DMS53 (cell line): ENCODE results near the gene PROK2.

Source experiments
- DNase-seq: peaks from one replicate; lab custom pipeline; 2025; lab: John Stamatoyannopoulos, UW

The PROK2 gene

GRCh38 chr3:71734881-71735280 lies 50.1 kb downstream of the PROK2 start:
- DNase-seq: no peak

- no peak for DNase-seq
Observed at GRCh38 chr3:71733319-71733718, 51.6 kb downstream of the PROK2 start.

DNA sequence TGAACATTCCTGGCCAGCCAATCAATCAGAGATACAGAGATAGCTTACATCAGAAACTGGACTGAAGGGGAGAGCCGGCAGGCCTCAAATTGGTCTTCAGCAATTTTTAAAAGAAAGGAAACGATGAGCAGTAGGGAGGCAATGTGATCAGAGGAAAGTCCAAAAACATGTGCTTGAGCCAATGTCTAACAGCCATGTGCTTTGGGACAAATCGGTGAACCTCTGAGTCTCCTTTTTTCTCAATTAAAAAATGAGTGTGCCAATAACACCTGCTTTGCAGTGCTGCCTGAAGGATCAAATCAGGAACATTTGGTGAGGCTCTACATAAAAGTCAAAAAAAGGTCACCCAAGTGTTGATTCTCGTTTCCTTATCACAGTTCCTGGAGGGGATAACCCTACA lies 52.3 kb downstream of the PROK2 start:
- DNase-seq: no peak

DNA sequence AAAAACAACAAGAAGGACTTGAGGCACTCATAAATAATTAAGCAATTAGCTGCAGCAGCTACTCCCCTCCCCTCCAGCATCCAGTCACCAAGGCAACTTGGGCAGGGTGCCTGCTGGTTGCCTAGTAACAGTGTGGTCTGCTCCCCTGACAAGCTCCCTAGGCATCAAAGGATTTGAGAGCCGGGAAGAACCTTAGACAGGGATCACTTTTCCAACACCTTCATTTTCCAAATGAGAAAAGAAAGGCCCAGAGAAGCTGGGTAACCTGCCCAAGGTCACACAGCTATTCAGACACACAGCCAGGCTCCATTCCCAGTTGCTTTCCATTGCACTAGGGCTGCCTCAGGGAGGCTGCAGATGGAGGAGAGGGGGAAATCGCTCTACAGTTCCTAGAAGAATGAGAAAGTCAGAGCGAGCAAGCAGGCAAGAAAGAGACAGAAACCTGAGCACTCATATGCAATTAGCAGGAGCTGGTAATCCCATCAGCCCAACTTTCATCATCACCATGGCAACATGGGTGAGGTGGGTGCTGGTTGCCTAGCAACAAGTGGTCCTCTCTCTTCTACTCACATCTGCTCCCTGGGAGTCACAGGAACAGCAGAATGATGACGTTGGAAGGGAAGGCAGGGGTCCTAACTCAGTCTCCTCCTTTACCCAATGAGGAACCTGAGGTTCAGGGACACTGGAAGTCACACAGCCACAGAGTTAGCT lies 56.2 kb downstream of the PROK2 start:
- DNase-seq: peak; percentile 22

DNA sequence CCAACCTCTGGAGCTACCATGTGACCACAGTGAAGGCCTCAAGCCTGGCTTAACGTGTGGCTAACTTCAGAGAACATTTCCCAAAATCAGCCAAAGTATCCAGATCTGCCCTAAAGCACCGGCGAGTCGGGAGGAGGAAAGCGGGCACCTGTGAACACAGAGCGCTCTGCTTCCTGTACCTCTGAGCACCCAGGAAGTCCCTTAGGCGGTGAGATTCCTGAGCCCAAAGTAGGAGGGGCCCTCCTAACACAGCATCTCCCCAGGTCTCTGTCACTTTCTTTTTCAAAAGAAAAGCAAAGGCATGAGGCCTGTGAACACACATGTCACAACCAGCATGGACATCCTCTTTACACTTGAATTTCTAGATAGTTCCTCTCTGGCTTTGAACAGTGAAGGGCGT lies 58.8 kb downstream of the PROK2 start:
- DNase-seq: no peak

GRCh38 chr3:71725271-71725991 lies 59.5 kb downstream of the PROK2 start, which contains the start of gene EIF4E3:
TSS of gene EIF4E3 (minus strand) at chr3:71725402. CDS start at chr3:71725367, 35 bp downstream.
- peak; percentile 45 for DNase-seq

DNA sequence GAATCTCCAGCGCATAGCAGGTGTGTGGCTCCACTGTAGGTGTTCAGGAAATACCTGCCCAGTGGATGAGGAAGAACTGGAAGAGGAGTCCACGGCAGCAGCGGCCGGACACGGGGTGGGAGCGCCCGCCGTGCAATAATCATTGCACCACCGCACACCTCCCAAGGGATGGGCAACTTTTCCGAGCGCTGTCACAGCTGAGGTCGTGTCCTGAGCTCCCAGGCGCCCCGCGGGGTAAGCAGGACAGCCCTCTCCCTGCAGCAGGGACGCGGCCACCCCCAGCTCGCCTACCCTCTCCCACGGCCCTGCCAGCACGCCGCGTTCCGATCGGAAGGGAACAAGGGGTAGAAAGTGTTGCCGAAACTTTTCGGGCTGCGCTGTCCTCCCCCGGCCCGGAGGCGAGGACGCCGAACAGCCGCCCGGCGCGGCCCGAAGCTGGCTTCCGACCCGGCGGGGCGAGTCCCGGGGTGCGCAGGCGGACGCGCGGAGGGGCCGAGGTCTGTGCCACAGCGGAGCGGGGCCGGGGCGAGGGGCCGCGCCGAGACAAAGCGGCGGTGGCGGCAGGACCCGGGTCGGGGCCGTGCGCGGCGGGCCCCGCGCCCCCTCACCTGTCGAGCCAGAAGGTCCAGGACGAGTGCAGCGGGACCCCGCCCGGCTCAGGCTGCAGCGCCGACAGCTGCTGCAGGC lies 60.2 kb downstream of the PROK2 start:
- DNase-seq: peak; percentile 43

DNA sequence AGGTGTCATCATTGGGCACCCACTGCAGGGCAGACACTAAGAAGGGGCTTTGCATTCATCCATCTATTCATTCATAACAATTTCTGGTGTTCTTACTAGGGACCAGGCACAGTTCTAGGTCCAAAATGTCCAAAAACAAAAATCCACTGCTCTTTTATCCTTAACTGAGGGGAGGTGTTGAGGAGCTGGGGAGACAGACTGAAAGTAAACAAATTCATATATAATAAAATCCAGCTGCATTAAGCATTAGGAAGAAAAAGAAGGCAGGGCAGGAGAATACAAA lies 60.8 kb downstream of the PROK2 start:
- no peak for DNase-seq

GRCh38 chr3:71723452-71724170 lies 61.3 kb downstream of the PROK2 start:
- no peak for DNase-seq

- DNase-seq: no peak
Observed at GRCh38 chr3:71722693-71723092, 62.3 kb downstream of the PROK2 start.
